Frontal cortex (tissue), 4 donors: ENCODE results near the gene IL11. TPM values are rescaled to one million over a fixed set of nuclear protein-coding genes. Genes with fewer than 3 reads are reported as not detected.

Experiments used
- DNase-seq, 2 donors: peaks; one replicate each; pipeline ENCODE4 v3.0.0; 2012; ENCODE audit warnings: low spot score in 2 of 2
- FAIRE-seq: peaks from 2 replicates; lab custom pipeline; 2012; peaks lifted over from hg19 to GRCh38; lab: Jason Lieb, UNC
- total RNA-seq: library from RNA; depleted of rRNA; stranded (reverse); fragments of >200 nt; gene quantifications from one replicate; pipeline ENCODE4 v1.2.3, GENCODE V29; 2014
- donor health status: control.
- donor health status: control.
- donor health status: control.

IL11 gene
- total RNA-seq, 1 donor from 2014 or later = 0.41 TPM

DNA sequence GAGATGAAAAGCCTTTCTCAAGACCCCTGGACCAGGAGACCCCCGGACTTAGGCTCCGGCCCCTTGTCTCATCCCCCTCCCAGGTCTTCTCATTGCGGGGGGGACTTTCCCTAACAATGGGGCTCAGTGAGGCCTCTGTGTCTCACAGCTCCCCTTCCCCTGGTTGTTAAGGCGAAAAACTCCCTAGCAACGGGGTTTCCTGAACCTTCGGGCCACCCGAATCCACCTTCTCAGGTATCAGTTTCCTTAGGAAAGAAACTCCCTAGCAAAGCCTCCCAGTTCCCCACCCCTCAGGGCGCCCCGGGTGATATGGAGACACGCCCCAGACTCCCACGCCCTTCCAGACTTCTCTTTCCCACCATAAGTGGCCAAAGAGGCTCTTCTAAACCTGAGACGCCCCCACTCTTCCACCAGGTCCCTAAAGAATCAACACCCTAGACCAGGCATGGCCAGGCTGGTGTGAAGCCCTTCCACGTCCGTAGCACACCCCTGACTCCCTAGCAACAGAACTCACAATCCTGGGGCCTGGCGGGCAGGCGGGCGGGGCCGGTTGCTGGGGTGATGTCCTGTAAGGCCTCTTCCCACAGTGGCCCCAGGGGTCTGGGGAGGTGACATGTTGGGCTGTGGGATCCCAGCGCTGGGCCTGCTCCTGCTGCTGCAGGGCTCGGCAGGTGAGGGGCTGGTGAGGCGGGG lies 6.1 kb upstream of the IL11 start, which contains the start of gene TMEM190:
Gene TMEM190 (plus strand): TSS at position 586 of the 693 bp plus-strand sequence. CDS start 28 bp downstream, at position 614.
- FAIRE-seq (no peak), DNase-seq (no peak)

DNA sequence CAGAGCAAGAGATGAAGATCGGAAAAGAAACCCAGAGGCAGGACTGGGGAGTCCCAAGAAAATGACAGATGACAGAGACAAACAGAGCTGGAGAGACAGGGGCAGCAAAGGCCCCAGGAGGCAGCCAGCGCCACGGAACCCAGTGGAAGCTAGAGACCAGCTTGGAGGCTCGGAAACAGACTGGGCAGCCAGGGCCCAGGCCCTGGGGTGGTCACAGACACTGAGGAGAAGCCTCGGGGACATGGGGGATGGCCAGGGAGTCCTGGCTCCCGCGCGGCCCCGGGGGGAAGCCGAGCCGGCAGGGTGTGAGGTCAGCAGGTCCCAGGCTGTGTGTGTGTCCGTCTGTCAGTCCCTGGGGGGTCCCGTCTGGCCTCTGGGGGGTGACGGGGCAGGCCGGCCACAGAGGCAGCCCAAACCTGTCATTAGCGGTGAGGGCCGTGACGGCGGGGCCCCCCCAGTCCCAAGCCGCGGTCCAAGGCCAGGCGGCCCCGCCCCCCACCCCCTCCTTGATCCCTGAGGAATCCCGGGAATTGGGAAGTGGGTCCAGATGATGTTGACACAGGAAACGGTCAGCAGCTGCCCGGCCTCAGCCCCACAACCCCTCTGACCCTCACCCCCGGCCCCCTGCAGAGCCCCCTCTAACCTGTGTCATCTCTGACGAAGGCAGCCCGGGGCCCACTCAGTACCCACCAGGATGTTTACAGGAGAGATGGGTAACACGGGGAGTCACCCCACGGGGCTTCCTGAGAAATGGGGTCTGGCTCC lies 3.9 kb upstream of the IL11 start:
- no peak for FAIRE-seq

DNA sequence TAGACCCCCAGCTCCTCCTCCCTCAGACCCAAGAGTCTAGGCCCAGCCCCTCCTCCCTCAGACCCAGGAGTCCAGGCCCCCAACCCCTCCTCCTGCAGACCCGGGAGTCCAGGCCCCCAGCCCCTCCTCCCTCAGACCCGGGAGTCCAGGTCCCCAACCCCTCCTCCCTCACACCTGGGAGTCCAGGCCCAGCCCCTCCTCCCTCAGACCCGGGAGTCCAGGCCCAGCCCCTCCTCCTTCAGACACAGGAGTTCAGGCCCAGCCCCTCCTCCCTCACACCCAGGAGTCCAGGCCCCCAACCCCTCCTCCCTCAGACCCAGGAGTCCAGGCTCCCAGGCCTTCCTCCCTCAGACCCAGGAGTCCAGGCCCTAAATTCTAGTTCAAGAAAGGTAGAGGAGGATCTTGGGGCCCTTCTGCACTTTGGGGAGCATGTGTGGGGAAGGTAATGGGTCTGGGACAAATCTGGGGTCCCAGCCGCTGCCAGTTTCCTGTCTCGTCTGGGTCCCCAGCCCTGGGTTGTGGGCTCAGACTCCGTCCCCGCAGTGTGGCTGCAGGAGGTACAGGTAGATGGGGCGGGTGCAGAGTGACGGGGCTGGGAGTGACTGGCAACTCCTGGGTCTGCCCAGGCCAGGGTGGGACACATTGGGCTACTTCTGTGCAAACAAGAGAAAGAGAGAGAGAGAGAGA lies 3.2 kb upstream of the IL11 start:
- FAIRE-seq (no peak), DNase-seq (no peak)

More for the DNA sequence above, 3.9 kb upstream of the IL11 start:
- no peak for DNase-seq

GRCh38 chr19:55372316-55373081 lies 2.2 kb upstream of the IL11 start:
- DNase-seq = no peak
- FAIRE-seq = no peak

DNA sequence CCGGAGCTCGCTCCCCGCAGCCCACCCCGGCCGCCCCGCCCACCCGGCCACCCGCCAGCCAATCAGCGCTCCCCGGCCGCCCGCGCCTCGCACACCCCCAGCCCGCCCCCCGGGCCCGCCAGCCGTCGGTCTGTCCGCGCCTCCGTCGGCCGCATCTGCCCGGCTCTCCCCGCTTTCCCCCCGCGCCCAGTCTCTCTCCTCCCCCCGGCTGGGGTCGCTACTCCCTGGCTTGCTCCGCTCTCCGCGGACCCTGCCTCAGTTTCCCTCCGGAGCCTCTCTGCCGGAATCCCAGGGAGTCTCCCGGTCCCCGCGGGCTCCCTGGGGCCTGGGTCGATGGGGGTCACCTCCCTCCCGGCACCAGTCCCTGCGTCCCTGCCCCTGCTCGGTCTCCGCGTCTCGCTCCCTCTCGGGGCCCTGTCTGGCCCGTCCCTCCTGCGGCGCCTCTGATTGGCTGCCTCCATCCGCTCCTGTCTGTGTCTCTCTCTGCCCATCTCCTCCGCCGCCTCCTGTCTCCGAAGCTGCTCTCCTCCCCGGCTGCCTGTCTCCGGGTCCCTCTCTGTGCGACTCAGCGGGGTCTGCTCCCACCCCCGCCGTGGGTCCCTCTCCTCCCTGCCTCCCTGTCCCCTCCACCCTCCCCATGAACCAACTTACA lies 484 bp downstream of the IL11 start:
- DNase-seq = peak; percentile 68 to 86
- FAIRE-seq = no peak

GRCh38 chr19:55368701-55369563 lies 1.3 kb downstream of the IL11 start:
- no peak for FAIRE-seq

DNA sequence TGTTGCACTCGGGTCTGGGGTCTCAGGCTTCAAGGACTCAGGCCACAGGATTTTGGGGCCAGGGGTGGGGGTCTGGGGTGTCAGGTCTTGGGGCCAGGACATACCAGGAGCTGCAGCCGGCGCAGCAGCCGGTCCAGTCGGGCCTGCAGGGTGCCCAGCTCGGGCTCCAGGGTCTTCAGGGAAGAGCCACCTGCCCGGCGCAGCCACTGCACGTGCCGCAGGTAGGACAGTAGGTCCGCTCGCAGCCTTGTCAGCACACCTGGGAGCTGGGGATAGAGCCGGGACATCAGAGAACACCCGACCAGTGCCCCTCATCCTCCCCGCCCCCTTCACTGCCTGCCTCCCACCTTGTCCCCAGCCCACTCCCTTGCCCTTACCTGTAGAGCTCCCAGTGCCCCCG lies 2.2 kb downstream of the IL11 start:
- DNase-seq (no peak), FAIRE-seq (no peak)

More at GRCh38 chr19:55368701-55369563, 1.3 kb downstream of the IL11 start:
- no peak for DNase-seq

- FAIRE-seq (no peak), DNase-seq (no peak)
These were observed 3.5 kb downstream of the IL11 start for GRCh38 chr19:55366790-55367189.

GRCh38 chr19:55365964-55366363 lies 4.3 kb downstream of the IL11 start:
- DNase-seq = no peak
- FAIRE-seq = no peak

DNA sequence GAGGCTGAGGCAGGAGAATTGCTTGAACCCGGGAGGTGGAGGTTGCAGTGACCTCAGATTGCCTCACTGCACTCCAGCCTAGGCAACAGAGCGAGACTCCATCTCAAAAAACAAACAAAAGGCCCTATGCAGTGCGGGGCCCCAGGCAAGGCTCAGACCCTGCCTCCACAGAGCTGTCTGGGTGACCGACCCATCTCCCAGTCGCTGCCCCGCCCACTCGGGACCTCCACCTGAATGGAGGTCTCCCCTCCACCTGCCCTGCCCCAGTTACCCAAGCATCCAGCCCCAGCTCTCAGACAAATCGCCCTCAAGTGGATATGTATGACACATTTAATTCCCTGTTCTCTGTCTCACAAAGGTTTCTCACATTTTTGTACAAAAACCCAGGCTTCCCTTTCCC lies 5.0 kb downstream of the IL11 start:
- DNase-seq (no peak), FAIRE-seq (no peak)

DNA sequence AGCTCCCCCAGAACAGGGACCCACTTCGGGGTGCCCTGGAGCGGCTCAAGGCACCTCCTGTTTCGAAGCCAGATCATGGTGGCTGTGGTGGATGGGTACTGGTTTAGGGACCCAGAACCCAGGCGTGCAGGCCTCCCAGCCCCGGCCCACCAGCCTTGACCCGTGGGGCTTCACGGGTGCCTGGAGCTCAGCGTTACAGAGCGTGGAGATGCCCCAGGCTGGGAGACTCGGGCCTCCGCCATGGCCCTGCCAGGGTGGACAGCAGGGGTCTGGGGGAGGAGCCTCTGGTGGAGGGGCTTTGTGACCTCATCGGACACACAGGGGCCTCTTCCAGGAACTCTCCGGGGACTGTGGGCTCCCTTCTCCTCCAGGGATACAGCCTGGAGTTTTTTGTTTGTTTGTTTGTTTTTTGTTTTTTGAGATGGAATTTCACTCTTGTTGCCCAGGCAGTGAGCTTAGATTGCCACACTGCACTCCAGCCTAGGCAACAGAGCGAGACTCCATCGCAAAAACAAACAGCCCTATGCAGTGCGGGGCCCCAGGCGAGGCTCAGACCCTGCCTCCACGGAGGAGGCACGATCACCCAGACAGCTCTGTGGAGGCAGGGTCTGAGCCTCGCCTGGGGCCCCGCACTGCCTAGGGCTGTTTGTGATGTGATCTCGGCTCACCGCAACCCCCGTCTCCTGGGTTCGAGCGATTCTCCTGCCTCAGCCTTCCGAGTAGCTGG lies 7.1 kb downstream of the IL11 start, which contains the start of gene GARIN5B:
Gene GARIN5B (minus strand): TSS at position 271 of the 727 bp plus-strand sequence. CDS start 194 bp downstream, at position 77.
- DNase-seq (no peak), FAIRE-seq (no peak)

GRCh38 chr19:55362174-55362989 lies 7.9 kb downstream of the IL11 start:
- no peak for FAIRE-seq
- no peak for DNase-seq

- FAIRE-seq (no peak), DNase-seq (no peak)
These were observed 9.4 kb downstream of the IL11 start for GRCh38 chr19:55360902-55361301.

DNA sequence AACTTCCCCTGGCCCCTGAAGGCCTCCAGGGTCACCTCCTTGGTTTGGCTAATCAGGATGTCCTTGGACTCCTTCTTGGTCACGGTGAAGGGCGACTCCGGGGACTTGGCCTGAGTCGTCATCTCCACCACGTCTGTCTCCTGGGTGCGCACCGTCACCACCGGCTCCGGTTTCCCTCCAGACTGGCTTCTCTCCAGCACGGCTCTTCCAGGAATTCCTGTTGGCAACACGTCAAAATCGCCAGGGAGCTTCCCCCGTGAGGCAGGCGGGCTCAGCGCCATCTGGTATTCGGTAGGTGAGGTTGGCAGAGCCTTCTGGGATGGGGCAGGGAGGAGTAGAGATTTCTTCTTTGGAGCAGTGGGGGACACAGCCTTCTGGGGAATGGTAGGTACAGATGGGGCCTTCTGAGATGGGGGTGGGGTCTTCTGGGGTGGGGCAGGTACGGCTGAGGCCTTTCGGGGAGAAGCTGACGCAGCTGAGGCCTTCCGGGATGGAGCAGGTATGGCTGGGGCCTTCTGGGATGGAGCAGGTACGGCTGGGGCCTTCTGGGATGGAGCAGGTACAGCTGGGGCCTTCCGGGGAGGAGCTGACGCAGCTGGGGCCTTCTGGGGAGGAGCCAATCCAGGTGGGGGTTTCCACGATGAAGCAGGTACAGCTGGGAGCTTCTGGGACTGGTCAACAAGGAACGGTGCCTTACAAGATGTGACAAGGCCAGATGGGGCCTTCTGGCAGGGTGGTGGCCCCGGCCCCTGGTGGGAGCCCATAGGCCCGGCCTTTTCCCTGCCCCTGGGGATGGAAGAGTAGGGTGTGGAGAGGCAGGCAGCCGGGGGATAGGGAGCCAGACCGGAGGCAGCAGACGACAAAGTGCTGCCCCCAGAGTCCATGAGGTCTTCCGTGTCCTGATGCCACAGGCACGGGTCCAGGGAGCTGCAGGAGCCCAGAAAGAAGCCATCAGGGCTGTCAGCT lies 11.0 kb downstream of the IL11 start:
- no peak for FAIRE-seq
- no peak for DNase-seq

DNA sequence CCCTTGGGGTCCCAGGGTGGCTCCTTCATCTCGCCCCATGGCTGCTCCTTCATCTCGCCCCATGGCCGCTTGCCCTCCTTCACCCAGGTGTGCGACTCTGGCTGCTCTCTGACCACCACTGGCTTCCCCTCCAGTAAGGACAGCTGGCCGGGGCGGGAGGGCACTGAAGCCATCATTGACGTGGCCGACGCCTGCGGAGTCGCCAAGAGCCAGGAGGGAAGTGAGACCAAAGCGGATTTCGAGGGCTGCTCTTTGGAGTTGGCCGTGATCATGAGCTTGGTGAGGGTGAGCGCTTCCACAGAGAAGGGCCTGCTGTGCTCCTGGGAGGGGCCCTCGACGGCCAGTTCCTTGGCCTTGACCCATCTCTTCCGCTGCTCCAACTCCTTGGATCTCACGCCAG lies 11.8 kb downstream of the IL11 start:
- no peak for FAIRE-seq
- no peak for DNase-seq
